ENCODE data around the gene CTPS2. TPM values are rescaled to one million over a fixed set of nuclear protein-coding genes. Genes with fewer than 3 reads are reported as not detected.
"Not testable (repeated sequence)": the region's sequence is repeated elsewhere in the genome, so short reads cannot be mapped to it uniquely, and the experiment has no call there.

Gene CTPS2
- total RNA-seq, 1 experiment from 2014 or later, result 9.6 TPM

DNA sequence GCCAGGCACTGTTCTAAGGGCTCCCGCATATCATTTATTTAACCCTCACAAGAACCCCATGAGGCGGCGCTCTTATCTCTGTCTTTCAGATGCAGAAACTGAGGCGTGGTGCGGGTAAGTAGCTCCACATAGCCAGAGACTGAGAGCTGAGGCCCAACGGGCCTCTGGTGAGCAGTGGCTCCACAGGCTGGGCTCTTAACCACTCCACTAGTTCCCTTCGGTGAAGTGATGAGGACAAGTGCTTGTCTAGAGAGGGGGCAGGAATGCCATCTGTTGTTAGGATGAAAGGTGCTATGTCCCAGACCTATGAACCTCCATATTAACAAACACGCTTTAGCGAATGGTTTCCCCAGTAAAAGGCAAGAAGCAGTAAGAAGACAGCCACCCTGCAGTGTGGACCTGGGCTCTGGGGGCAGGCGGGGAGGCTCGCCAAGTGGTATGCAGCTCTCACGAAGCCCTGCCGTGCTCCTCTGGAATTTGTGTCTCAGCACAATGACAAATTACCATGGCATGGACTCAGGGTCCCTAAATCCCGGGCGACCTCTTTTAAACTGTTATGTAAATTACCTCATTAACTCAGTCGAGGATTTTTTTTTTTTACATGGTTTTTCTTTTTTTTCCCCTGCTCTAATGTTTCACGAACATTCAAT lies 83.4 kb downstream of the CTPS2 start:
- Histone ChIP-seq H3K36me3 (ENCODE audit: control insufficient read depth in 1 of 2, insufficient read depth in 2 of 2, low read length in 2 of 2) (no peaks in the 10 kb centered on the region), H2AFZ (ENCODE audit: low read depth, low read length, poor library complexity, severe bottlenecking) (no peak overlapping the region), H3K79me2 (ENCODE audit: insufficient read depth, low read length) (no peaks in the 10 kb centered on the region), H3K27ac (ENCODE audit: low read depth, low read length) (no peak overlapping the region), H3K9me2 (ENCODE audit: insufficient read depth) (no peaks in the 10 kb centered on the region), H3K4me1 (ENCODE audit: control insufficient read depth in 1 of 2, insufficient read depth in 2 of 2, low read length in 2 of 2) (no peaks in the 10 kb centered on the region), H3K9ac (ENCODE audit: low read length) (no peak overlapping the region), H3K9me3 (ENCODE audit: control insufficient read depth in 1 of 2, insufficient read depth in 1 of 2, low read depth in 1 of 2, low read length in 2 of 2) (no peaks in the 10 kb centered on the region), H4K20me1 (ENCODE audit: insufficient read depth) (no peaks in the 10 kb centered on the region), H3K27me3 (ENCODE audit: insufficient read depth, low read length) (no peaks in the 10 kb centered on the region), H3K4me2 (ENCODE audit: low read length) (no peak overlapping the region), H3K4me3 (replicated peaks in 1 of 2; ENCODE audit: low read depth in 1 of 2, low read length in 2 of 2) (no peak overlapping the region)
- RAD21 ChIA-PET (ENCODE audit: low non-redundant PET in 1 of 2, low total read pairs in 2 of 2, uncharacterized antibody in 2 of 2, unreplicated experiment in 2 of 2), result no interaction called here
- ATAC-seq (no peak), DNase-seq (ENCODE audit: low read depth, low spot score) (no peak)
- POLR2A ChIA-PET, result no interaction called here
- intact Hi-C loops (cut with micrococcal nuclease), result no loop called here
- TF ChIP-seq CBX3 (IDR thresholded peaks at IDR 0.05; ENCODE audit: low read depth) (no peak), RAD21 (IDR thresholded peaks at IDR 0.05; ENCODE audit: low read depth) (no peak), POLR2A (IDR thresholded peaks at IDR 0.05; ENCODE audit: borderline replicate concordance, extremely low read depth, insufficient read depth, insufficient read length) (no peak), SRF (IDR thresholded peaks at IDR 0.05; ENCODE audit: low read depth) (no peak), EGR1 (IDR thresholded peaks at IDR 0.05; ENCODE audit: low read depth) (no peak), POLR2AphosphoS5 (IDR thresholded peaks at IDR 0.05; ENCODE audit: low read depth, low read length) (no peak), ELF1 (IDR thresholded peaks at IDR 0.05; ENCODE audit: borderline replicate concordance, low read depth) (no peak), SIN3A (IDR thresholded peaks at IDR 0.05; ENCODE audit: low read depth) (no peak), EZH2phosphoT487 (IDR thresholded peaks at IDR 0.05; ENCODE audit: borderline replicate concordance) (no peak), FOSL1 (IDR thresholded peaks at IDR 0.05; ENCODE audit: low read depth) (no peak)
- TF ChIP-seq, protein P1, sequence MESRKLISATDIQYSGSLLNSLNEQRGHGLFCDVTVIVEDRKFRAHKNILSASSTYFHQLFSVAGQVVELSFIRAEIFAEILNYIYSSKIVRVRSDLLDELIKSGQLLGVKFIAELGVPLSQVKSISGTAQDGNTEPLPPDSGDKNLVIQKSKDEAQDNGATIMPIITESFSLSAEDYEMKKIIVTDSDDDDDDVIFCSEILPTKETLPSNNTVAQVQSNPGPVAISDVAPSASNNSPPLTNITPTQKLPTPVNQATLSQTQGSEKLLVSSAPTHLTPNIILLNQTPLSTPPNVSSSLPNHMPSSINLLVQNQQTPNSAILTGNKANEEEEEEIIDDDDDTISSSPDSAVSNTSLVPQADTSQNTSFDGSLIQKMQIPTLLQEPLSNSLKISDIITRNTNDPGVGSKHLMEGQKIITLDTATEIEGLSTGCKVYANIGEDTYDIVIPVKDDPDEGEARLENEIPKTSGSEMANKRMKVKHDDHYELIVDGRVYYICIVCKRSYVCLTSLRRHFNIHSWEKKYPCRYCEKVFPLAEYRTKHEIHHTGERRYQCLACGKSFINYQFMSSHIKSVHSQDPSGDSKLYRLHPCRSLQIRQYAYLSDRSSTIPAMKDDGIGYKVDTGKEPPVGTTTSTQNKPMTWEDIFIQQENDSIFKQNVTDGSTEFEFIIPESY (IDR thresholded peaks at IDR 0.05; ENCODE audit: extremely low read depth, insufficient replicate concordance, low read length), result no peak
- BruUV-seq (replicated peaks), result no TSS peak
- CTCF ChIA-PET, result no interaction called here

DNA sequence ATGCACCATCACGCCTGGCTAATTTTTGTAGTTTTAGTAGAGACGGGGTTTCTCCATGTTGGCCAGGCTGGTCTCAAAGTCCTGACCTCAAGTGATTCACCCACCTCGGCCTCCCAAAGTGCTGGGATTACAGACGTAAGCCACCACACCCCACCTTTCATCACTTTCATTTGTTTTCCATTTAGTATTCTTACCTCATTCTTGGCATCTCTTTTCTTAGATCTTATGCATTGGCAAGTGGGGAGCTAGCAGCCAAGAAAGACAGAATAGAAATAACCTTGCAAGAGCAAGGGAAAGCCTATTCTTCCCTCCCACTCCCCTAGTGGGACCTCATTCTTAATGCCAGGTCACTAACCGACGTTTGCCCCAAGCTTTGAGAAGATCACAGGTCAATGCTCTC lies 84.0 kb downstream of the CTPS2 start:
- POLR2A ChIA-PET, result not testable (repeated sequence)

More for the DNA sequence above, 84.0 kb downstream of the CTPS2 start:
- H3K9me3 ChIP-seq (ENCODE audit: control insufficient read depth in 1 of 2, insufficient read depth in 1 of 2, low read depth in 1 of 2, low read length in 2 of 2); H3K27me3 ChIP-seq (ENCODE audit: insufficient read depth, low read length); H4K20me1 ChIP-seq (ENCODE audit: insufficient read depth); H3K9me2 ChIP-seq (ENCODE audit: insufficient read depth); RAD21 ChIA-PET (ENCODE audit: low non-redundant PET in 1 of 2, low total read pairs in 2 of 2, uncharacterized antibody in 2 of 2, unreplicated experiment in 2 of 2); H2AFZ ChIP-seq (ENCODE audit: low read depth, low read length, poor library complexity, severe bottlenecking); H3K4me1 ChIP-seq (ENCODE audit: control insufficient read depth in 1 of 2, insufficient read depth in 2 of 2, low read length in 2 of 2); intact Hi-C loops (cut with micrococcal nuclease); DNase-seq (ENCODE audit: low read depth, low spot score); CTCF ChIA-PET; H3K36me3 ChIP-seq (ENCODE audit: control insufficient read depth in 1 of 2, insufficient read depth in 2 of 2, low read length in 2 of 2); ATAC-seq; H3K4me2 ChIP-seq (ENCODE audit: low read length); H3K9ac ChIP-seq (ENCODE audit: low read length); BruUV-seq (replicated peaks); H3K4me3 ChIP-seq (replicated peaks in 1 of 2; ENCODE audit: low read depth in 1 of 2, low read length in 2 of 2); H3K79me2 ChIP-seq (ENCODE audit: insufficient read depth, low read length); H3K27ac ChIP-seq (ENCODE audit: low read depth, low read length): not testable (repeated sequence)

Measured in HCT116 (cell line).